A673 (cell line): ENCODE data around the gene BUB1. TPM values are rescaled to one million over a fixed set of nuclear protein-coding genes. Genes with fewer than 3 reads are reported as not detected.
A peak's percentile ranks its signal among the peaks of the same experiment; 100 is the strongest.

Source experiments
- BruUV-seq: library from RNA; stranded (reverse); fragments of 400-500 nt; replicated peaks from 2 replicates; lab custom pipeline; 2021; lab: Mats Ljungman, UMichigan
- CTCF ChIA-PET: fragments of 300-600 bp; sonication (Branson Sonifier 250); formaldehyde crosslinking; loops from one replicate; lab custom pipeline; 2022; ENCODE audit warnings: antibody characterized with exemption; lab: Charles Lee
- POLR2A ChIA-PET: fragments of 300-600 bp; sonication (Branson Sonifier 250); formaldehyde crosslinking; loops from one replicate; lab custom pipeline; 2022; ENCODE audit warnings: antibody characterized with exemption; ENCODE audit not compliant: low non-redundant PET; lab: Charles Lee
- DNase-seq: peaks from one replicate; pipeline ENCODE4 v3.0.0-alpha.2; 2015; ENCODE audit warnings: low spot score
- H3K27ac ChIP-seq: fragments of 200-600 bp; sonication (generic); 2 replicates; pipeline ENCODE4 v1.5.1; 2016; ENCODE audit warnings: mixed run types, low read depth, mild to moderate bottlenecking, mixed read lengths, antibody characterized with exemption, low read length; ENCODE audit not compliant: poor library complexity, severe bottlenecking
- H3K27me3 ChIP-seq: fragments of 200-600 bp; sonication (generic); replicated peaks from 2 replicates; pipeline ENCODE4 v1.6.1; 2017; ENCODE audit warnings: mixed run types, low read depth, mild to moderate bottlenecking, mixed read lengths, antibody characterized with exemption, low read length; ENCODE audit not compliant: insufficient read depth, poor library complexity
- H3K36me3 ChIP-seq: fragments of 200-600 bp; sonication (generic); 2 replicates; pipeline ENCODE4 v1.6.1; 2016; ENCODE audit warnings: mixed run types, mild to moderate bottlenecking, mixed read lengths, antibody characterized with exemption, low read length; ENCODE audit not compliant: insufficient read depth, poor library complexity, severe bottlenecking
- H3K4me1 ChIP-seq: fragments of 200-600 bp; sonication (generic); 2 replicates; pipeline ENCODE4 v1.6.1; 2017; ENCODE audit warnings: mixed run types, mild to moderate bottlenecking, mixed read lengths, antibody characterized with exemption, low read length; ENCODE audit not compliant: insufficient read depth, poor library complexity, severe bottlenecking
- H3K4me3 ChIP-seq: fragments of 200-600 bp; sonication (generic); 2 replicates; pipeline ENCODE4 v1.5.1; 2016; ENCODE audit warnings: low read depth, mixed run types, mild to moderate bottlenecking, mixed read lengths, low read length; ENCODE audit not compliant: poor library complexity, severe bottlenecking
- H3K9me3 ChIP-seq: fragments of 200-600 bp; sonication (generic); 2 replicates; pipeline ENCODE4 v1.6.1; 2016; ENCODE audit warnings: mixed run types, low read depth, mild to moderate bottlenecking, mixed read lengths, antibody characterized with exemption, low read length; ENCODE audit not compliant: poor library complexity, severe bottlenecking
- CTCF ChIP-seq: fragments of 300-800, 200-600 bp; sonication (generic); conservative IDR thresholded peaks from 2 replicates; pipeline ENCODE4 v1.5.1; 2017; ENCODE audit warnings: low read depth, mild to moderate bottlenecking, antibody characterized with exemption, low read length, moderate library complexity, mixed read lengths
- EZH2 ChIP-seq: fragments of 200-600 bp; sonication (generic); IDR thresholded peaks from 2 replicates; pipeline ENCODE4 v1.6.1; 2017; ENCODE audit warnings: borderline replicate concordance, low read depth, mild to moderate bottlenecking, mixed read lengths, antibody characterized with exemption, low read length; ENCODE audit not compliant: poor library complexity, severe bottlenecking
- intact Hi-C: fragments of 100-400 bp; cut with micrococcal nuclease; formaldehyde crosslinking; loops from one replicate; pipeline ENCODE4 v1.10.0; 2022; ENCODE audit not compliant: unreplicated experiment
- total RNA-seq: library from RNA; stranded (reverse); gene quantifications from 2 replicates; pipeline ENCODE4 v1.2.3, GENCODE V29; 2021

Gene BUB1
- total RNA-seq, 1 experiment from 2014 or later = 98.0 TPM

GRCh38 chr2:110677080-110677479, 783 bp downstream of the BUB1 start:
- H3K4me3 ChIP-seq = peak overlapping the region; percentile 97
- ChIA-PET CTCF (no interaction called here), POLR2A (no interaction called here)
- intact Hi-C loops = loop anchor here (5.0 kb wide), 1 partner anchor 80 kb away; no protein-coding TSS in a partner anchor
- TF ChIP-seq CTCF = no peak
- no peak for TF ChIP-seq EZH2
- H3K36me3 ChIP-seq = peaks cover 40% of the 10 kb centered on the region
- no peak for DNase-seq
- peak overlapping the region; percentile 91 for H3K27ac ChIP-seq
- peaks cover 18% of the 10 kb centered on the region for H3K4me1 ChIP-seq
- BruUV-seq = TSS peak; percentile 68
- H3K27me3 ChIP-seq = no peaks in the 10 kb centered on the region
- H3K9me3 ChIP-seq = no peaks in the 10 kb centered on the region

GRCh38 chr2:110675679-110676078, 2.2 kb downstream of the BUB1 start:
- Histone ChIP-seq H3K4me1 (peaks cover 18% of the 10 kb centered on the region), H3K9me3 (no peaks in the 10 kb centered on the region), H3K4me3 (no peak overlapping the region), H3K36me3 (peaks cover 54% of the 10 kb centered on the region), H3K27ac (no peak overlapping the region), H3K27me3 (no peaks in the 10 kb centered on the region)
- TF ChIP-seq CTCF (no peak), EZH2 (no peak)
- POLR2A ChIA-PET = no interaction called here
- no peak for DNase-seq
- CTCF ChIA-PET = no interaction called here
- BruUV-seq = no TSS peak
- intact Hi-C loops = loop anchor here (5.0 kb wide), 1 partner anchor 82 kb away; no protein-coding TSS in a partner anchor

- ChIA-PET CTCF (no interaction called here), POLR2A (no interaction called here)
- Histone ChIP-seq H3K27me3 (no peaks in the 10 kb centered on the region), H3K9me3 (no peaks in the 10 kb centered on the region), H3K27ac (no peak overlapping the region), H3K4me1 (peaks cover 18% of the 10 kb centered on the region), H3K36me3 (peaks cover 61% of the 10 kb centered on the region), H3K4me3 (no peak overlapping the region)
- DNase-seq = no peak
- intact Hi-C loops = loop anchor here (5.0 kb wide), 1 partner anchor 82 kb away; no protein-coding TSS in a partner anchor
- BruUV-seq = no TSS peak
- TF ChIP-seq EZH2 (no peak), CTCF (no peak)
Observed at GRCh38 chr2:110674620-110675555, 3.0 kb downstream of the BUB1 start.
